CD4-positive, alpha-beta T cell treated with Interleukin-12 subunit alpha and Interleukin-12 subunit beta, for 1 hour (primary cell): ENCODE measurements around the gene TESPA1.
"Not testable (repeated sequence)": the region's sequence is repeated elsewhere in the genome, so short reads cannot be mapped to it uniquely, and the experiment has no call there.

Experiments
- DNase-seq: peaks from one replicate; pipeline ENCODE4 v3.0.0-alpha.2; 2020

TESPA1 gene

GRCh38 chr12:54943292-54943691 is 41.3 kb downstream of the TESPA1 start:
- DNase-seq = not testable (repeated sequence)

- no peak for DNase-seq
Observed at GRCh38 chr12:54941659-54942058, 42.9 kb downstream of the TESPA1 start.

- no peak for DNase-seq
Observed at GRCh38 chr12:54940727-54941315, 43.7 kb downstream of the TESPA1 start.

- no peak for DNase-seq
Observed at GRCh38 chr12:54937929-54938328, 46.6 kb downstream of the TESPA1 start.

GRCh38 chr12:54937376-54937775 is 47.2 kb downstream of the TESPA1 start:
- DNase-seq = no peak

- no peak for DNase-seq
Observed at GRCh38 chr12:54936736-54937135, 47.8 kb downstream of the TESPA1 start.

- DNase-seq = peak; percentile 58
Observed at GRCh38 chr12:54935235-54935951, 49.2 kb downstream of the TESPA1 start.

GRCh38 chr12:54934419-54934818 is 50.1 kb downstream of the TESPA1 start:
- no peak for DNase-seq

- peak; percentile 29 for DNase-seq
Observed at GRCh38 chr12:54933376-54933775, 51.2 kb downstream of the TESPA1 start.

GRCh38 chr12:54932691-54933090 is 51.9 kb downstream of the TESPA1 start:
- no peak for DNase-seq

GRCh38 chr12:54932038-54932437 is 52.5 kb downstream of the TESPA1 start:
- DNase-seq = no peak

GRCh38 chr12:54929998-54930397 is 54.6 kb downstream of the TESPA1 start:
- DNase-seq = no peak

GRCh38 chr12:54926246-54926645 is 58.3 kb downstream of the TESPA1 start:
- no peak for DNase-seq

- no peak for DNase-seq
Observed at GRCh38 chr12:54924972-54925707, 59.4 kb downstream of the TESPA1 start.

- no peak for DNase-seq
Observed at GRCh38 chr12:54917001-54917488, 67.5 kb downstream of the TESPA1 start.
